ENCODE results near the gene ADCY9. TPM values are rescaled to one million over a fixed set of nuclear protein-coding genes. Genes with fewer than 3 reads are reported as not detected.

Gene ADCY9
- total RNA-seq, 2 donors from 2014 or later, result 18.6 to 18.7 TPM

- no peak overlapping the region for H3K4me3 Mint-ChIP-seq
- no peaks in the 10 kb centered on the region for H3K9me3 Mint-ChIP-seq
- peaks cover 5% of the 10 kb centered on the region for H3K4me1 Mint-ChIP-seq (ENCODE audit: low read depth)
- DNase-seq (no peak), ATAC-seq (replicated peaks in 1 of 2) (no peak)
- no peaks in the 10 kb centered on the region for H3K27me3 Mint-ChIP-seq (ENCODE audit: low read depth)
- H3K36me3 Mint-ChIP-seq (ENCODE audit: insufficient read depth in 2 of 2), result no peaks in the 10 kb centered on the region
- no peak overlapping the region for H3K27ac Mint-ChIP-seq
Observed at GRCh38 chr16:4005731-4006130, 110.5 kb downstream of the ADCY9 start.

- H3K4me1 Mint-ChIP-seq (ENCODE audit: low read depth), result peaks cover 9% of the 10 kb centered on the region
- H3K9me3 Mint-ChIP-seq, result no peaks in the 10 kb centered on the region
- no peaks in the 10 kb centered on the region for H3K36me3 Mint-ChIP-seq (ENCODE audit: insufficient read depth in 2 of 2)
- no peaks in the 10 kb centered on the region for H3K27me3 Mint-ChIP-seq (ENCODE audit: low read depth)
- H3K27ac Mint-ChIP-seq, result no peak overlapping the region
- no peak for ATAC-seq (replicated peaks in 1 of 2)
- DNase-seq, result no peak
- H3K4me3 Mint-ChIP-seq, result no peak overlapping the region
Observed at GRCh38 chr16:4005281-4005680, 111.0 kb downstream of the ADCY9 start.

GRCh38 chr16:4004206-4004605 lies 112.0 kb downstream of the ADCY9 start:
- no peak for ATAC-seq (replicated peaks in 1 of 2)

GRCh38 chr16:4003576-4003975 lies 112.7 kb downstream of the ADCY9 start:
- DNase-seq, result no peak
- Mint-ChIP-seq H3K9me3 (no peaks in the 10 kb centered on the region), H3K27me3 (ENCODE audit: low read depth) (no peaks in the 10 kb centered on the region), H3K36me3 (ENCODE audit: insufficient read depth in 2 of 2) (no peaks in the 10 kb centered on the region), H3K27ac (no peak overlapping the region), H3K4me3 (no peak overlapping the region), H3K4me1 (ENCODE audit: low read depth) (peaks cover 20% of the 10 kb centered on the region)
- no peak for ATAC-seq (replicated peaks in 1 of 2)

More at GRCh38 chr16:4004206-4004605, 112.0 kb downstream of the ADCY9 start:
- Mint-ChIP-seq H3K27me3 (ENCODE audit: low read depth) (no peaks in the 10 kb centered on the region), H3K9me3 (no peaks in the 10 kb centered on the region), H3K36me3 (ENCODE audit: insufficient read depth in 2 of 2) (no peaks in the 10 kb centered on the region), H3K4me3 (no peak overlapping the region), H3K27ac (no peak overlapping the region), H3K4me1 (ENCODE audit: low read depth) (peaks cover 20% of the 10 kb centered on the region)
- DNase-seq, result no peak

- peaks cover 20% of the 10 kb centered on the region for H3K4me1 Mint-ChIP-seq (ENCODE audit: low read depth)
- ATAC-seq (replicated peaks in 1 of 2) (no peak), DNase-seq (no peak)
- H3K36me3 Mint-ChIP-seq (ENCODE audit: insufficient read depth in 2 of 2), result no peaks in the 10 kb centered on the region
- H3K9me3 Mint-ChIP-seq, result no peaks in the 10 kb centered on the region
- H3K4me3 Mint-ChIP-seq, result no peak overlapping the region
- no peaks in the 10 kb centered on the region for H3K27me3 Mint-ChIP-seq (ENCODE audit: low read depth)
- no peak overlapping the region for H3K27ac Mint-ChIP-seq
Observed at GRCh38 chr16:4003166-4003565, 113.1 kb downstream of the ADCY9 start.

GRCh38 chr16:4002121-4002520 lies 114.1 kb downstream of the ADCY9 start:
- ATAC-seq (replicated peaks in 1 of 2) (no peak), DNase-seq (no peak)
- Mint-ChIP-seq H3K9me3 (no peaks in the 10 kb centered on the region), H3K4me3 (no peak overlapping the region), H3K27ac (no peak overlapping the region), H3K27me3 (ENCODE audit: low read depth) (no peaks in the 10 kb centered on the region), H3K4me1 (ENCODE audit: low read depth) (peaks cover 20% of the 10 kb centered on the region), H3K36me3 (ENCODE audit: insufficient read depth in 2 of 2) (no peaks in the 10 kb centered on the region)

DNA sequence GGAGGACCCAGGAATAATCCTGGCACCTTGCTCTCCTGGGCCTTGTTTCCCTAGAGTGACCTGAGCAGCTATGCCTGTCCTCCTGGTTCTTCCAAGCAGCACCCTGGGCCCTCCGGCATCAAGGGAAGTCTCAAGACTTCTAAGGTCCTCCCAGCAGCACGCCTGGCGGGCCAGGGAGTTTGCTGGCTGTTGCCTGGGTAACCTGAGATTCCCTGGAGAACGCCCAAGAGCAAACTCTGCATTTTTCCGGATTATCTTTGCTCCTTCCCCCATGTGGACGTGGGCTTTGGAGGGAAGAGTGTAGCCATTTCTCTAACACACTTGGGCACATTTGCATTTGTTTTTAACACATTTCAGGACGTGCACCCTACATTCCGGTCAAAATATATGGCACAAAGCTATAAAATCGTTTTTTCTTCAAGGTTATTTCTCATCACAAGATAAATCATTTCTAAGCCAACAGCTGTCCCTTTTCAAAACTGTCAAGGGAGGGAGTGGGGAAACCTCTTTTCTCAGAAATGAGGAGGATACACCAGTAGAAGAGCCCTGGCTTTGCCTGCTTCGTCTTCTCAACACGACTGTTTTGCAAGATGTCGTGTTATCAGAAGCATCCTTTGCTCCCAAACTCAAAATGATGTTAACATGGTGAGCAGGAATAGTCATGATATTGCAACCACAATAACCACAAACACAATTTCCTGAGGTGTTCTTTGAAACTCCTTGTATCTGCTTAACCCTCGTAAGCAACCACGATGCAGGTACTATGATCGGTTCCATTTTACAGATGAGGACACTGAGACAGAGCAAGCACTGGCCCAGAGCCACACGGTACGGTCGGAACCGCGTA lies 116.5 kb downstream of the ADCY9 start:
- Mint-ChIP-seq H3K27ac (peak overlapping the region; percentile 68), H3K27me3 (ENCODE audit: low read depth) (no peaks in the 10 kb centered on the region), H3K4me3 (peak overlapping the region; percentile 5 to 66), H3K4me1 (ENCODE audit: low read depth) (peaks cover 20% of the 10 kb centered on the region), H3K9me3 (no peaks in the 10 kb centered on the region), H3K36me3 (ENCODE audit: insufficient read depth in 2 of 2) (no peaks in the 10 kb centered on the region)
- DNase-seq (no peak), ATAC-seq (replicated peaks in 1 of 2) (peak; percentile 41 to 42)

DNA sequence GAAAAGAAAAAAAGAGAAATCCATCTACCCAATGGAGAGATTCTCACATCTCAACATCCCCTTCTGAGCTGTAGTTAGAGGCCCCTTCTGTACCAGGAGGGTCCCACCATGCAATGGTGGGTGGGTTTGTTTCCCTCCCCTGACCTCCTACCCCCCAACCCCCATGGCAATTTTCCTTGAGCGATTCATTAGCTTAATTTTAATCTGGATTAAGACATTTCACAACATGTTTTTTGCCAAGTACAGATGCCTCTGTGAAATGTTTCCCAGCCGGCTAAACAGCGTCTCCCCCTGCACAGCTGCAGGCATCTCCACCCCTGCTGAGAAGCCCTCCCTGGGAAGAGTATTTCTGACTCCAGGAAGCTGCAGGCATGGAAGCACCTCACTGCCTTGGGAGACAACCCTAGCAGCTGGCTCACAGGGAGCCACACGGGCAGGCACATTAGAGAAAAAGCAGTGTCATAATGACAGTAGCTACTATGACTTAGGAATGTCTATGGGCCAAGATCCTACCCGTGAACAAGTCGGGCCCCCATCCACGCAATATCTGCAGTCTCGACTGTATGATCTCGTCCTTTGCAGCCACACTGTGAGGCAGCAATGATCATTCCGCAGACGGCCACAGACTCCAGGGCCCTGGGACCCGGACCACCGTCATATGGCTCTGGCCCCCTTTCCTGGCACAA lies 117.3 kb downstream of the ADCY9 start:
- H3K36me3 Mint-ChIP-seq (ENCODE audit: insufficient read depth in 2 of 2), result no peaks in the 10 kb centered on the region
- no peaks in the 10 kb centered on the region for H3K27me3 Mint-ChIP-seq (ENCODE audit: low read depth)
- H3K9me3 Mint-ChIP-seq, result no peaks in the 10 kb centered on the region
- peaks cover 20% of the 10 kb centered on the region for H3K4me1 Mint-ChIP-seq (ENCODE audit: low read depth)
- no peak overlapping the region for H3K27ac Mint-ChIP-seq
- DNase-seq, result no peak
- no peak for ATAC-seq (replicated peaks in 1 of 2)
- H3K4me3 Mint-ChIP-seq, result no peak overlapping the region

- no peak for DNase-seq
- H3K9me3 Mint-ChIP-seq, result no peaks in the 10 kb centered on the region
- H3K4me1 Mint-ChIP-seq (ENCODE audit: low read depth), result peaks cover 20% of the 10 kb centered on the region
- H3K27me3 Mint-ChIP-seq (ENCODE audit: low read depth), result no peaks in the 10 kb centered on the region
- H3K36me3 Mint-ChIP-seq (ENCODE audit: insufficient read depth in 2 of 2), result no peaks in the 10 kb centered on the region
- no peak overlapping the region for H3K4me3 Mint-ChIP-seq
- ATAC-seq (replicated peaks in 1 of 2), result no peak
- H3K27ac Mint-ChIP-seq, result no peak overlapping the region
Observed at GRCh38 chr16:3997231-3997841, 118.9 kb downstream of the ADCY9 start.

GRCh38 chr16:3995001-3995400 lies 121.2 kb downstream of the ADCY9 start:
- Mint-ChIP-seq H3K4me1 (ENCODE audit: low read depth) (peaks cover 8% of the 10 kb centered on the region), H3K36me3 (ENCODE audit: insufficient read depth in 2 of 2) (no peaks in the 10 kb centered on the region), H3K9me3 (no peaks in the 10 kb centered on the region), H3K27ac (no peak overlapping the region), H3K27me3 (ENCODE audit: low read depth) (no peaks in the 10 kb centered on the region), H3K4me3 (no peak overlapping the region)
- no peak for DNase-seq
- no peak for ATAC-seq (replicated peaks in 1 of 2)

- H3K27ac Mint-ChIP-seq, result no peak overlapping the region
- no peaks in the 10 kb centered on the region for H3K4me1 Mint-ChIP-seq (ENCODE audit: low read depth)
- H3K36me3 Mint-ChIP-seq (ENCODE audit: insufficient read depth in 2 of 2), result no peaks in the 10 kb centered on the region
- no peak overlapping the region for H3K4me3 Mint-ChIP-seq
- ATAC-seq (replicated peaks in 1 of 2) (no peak), DNase-seq (no peak)
- no peaks in the 10 kb centered on the region for H3K27me3 Mint-ChIP-seq (ENCODE audit: low read depth)
- H3K9me3 Mint-ChIP-seq, result no peaks in the 10 kb centered on the region
Observed at GRCh38 chr16:3993052-3993785, 123.0 kb downstream of the ADCY9 start.

DNA sequence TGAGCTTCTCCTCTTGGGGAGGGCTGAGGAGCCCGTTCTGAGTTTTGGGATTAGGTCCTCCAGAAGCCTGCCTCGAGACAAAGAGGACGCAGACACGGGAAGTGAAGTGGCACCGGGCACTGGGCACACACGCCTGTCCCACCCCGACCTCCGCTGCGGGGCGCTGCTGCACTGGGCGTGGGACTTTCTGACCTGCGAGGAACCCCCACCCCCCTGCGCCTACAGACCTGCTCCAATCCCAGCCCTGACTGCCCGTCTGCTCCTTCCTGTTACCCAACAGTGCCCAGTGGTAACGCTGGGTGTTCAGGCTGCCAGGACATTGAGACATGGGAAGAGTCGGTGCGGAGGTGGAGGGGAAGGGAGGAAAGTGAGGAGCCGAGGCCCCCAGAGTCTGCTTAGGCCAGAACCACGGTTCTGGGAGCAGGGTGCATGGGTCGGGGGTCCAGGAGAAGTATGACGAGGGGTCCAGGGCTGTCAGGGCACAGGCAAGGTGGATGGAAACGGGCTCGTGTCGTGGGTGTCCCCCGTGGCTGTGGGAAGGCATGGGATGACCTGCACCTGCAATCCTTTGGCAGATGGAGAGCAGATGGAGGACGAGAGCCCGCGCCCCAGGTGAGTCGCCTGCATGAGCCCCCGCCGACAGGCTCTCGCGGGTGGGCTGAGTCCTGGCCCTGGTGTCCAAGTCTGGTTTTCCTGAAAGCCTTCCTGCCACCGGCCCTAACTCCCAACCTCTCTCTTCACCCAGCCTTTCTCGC lies 123.8 kb downstream of the ADCY9 start:
- no peak for ATAC-seq (replicated peaks in 1 of 2)
- H3K27me3 Mint-ChIP-seq (ENCODE audit: low read depth), result no peaks in the 10 kb centered on the region
- no peaks in the 10 kb centered on the region for H3K9me3 Mint-ChIP-seq
- H3K27ac Mint-ChIP-seq, result no peak overlapping the region
- H3K4me3 Mint-ChIP-seq, result no peak overlapping the region
- DNase-seq, result no peak
- no peaks in the 10 kb centered on the region for H3K4me1 Mint-ChIP-seq (ENCODE audit: low read depth)
- no peaks in the 10 kb centered on the region for H3K36me3 Mint-ChIP-seq (ENCODE audit: insufficient read depth in 2 of 2)

Measured in activated T-cell treated with anti-CD3 and anti-CD28 coated beads, Interleukin-2, amount 50 U/mL, for 72 hours (primary cell).